ENCODE measurements around the gene FIGNL2.

DNA sequence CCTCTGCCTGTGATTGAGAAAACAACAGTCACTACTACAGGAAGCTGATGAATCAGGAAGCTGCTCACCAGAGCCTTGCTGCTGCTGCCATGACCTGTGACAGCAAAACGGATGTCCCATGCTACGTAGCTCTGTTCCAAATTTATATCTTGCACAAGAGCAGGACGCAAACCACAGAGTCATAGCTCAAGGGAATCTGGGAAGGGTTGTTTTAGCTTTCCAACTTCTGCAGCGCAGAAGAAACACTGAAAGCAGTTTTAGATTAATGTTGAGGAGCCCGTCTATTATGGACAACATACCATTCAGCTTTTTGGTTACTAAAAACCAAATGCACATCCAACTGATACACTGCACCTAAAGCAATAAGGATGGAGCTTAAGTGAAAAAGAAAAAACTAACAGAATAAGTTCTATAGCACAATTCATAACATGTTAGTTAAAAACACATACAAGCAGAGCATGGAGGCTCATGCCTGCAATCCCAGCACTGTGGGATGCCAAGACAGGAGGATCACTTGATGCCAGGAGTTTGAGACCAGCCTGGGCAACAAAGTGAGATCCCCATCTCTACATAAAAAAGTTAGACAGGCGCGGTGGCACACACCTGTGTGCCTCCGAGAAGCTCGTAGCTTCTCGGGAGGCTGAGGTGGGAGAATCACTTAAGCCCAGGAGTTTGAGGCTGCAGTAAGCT, 37.6 kb upstream of the FIGNL2 start:
- TF ChIP-seq POLR2A (IDR thresholded peaks at IDR 0.05), result no peak
- TF ChIP-seq CTCF (IDR thresholded peaks at IDR 0.05), result no peak

Data from lower leg skin (tissue), 3 donors.